Fibroblast of peridontal ligament (primary cell): ENCODE measurements around the gene MACC1.
A peak's percentile ranks its signal among the peaks of the same experiment; 100 is the strongest.

Source experiments
- DNase-seq: peaks from one replicate; pipeline ENCODE4 v3.0.0-alpha.2; 2010; ENCODE audit errors: extremely low read depth

MACC1 gene

GRCh38 chr7:20229646-20230500, 12.7 kb upstream of the MACC1 start:
- DNase-seq: peak; percentile 91

- no peak for DNase-seq
Observed at GRCh38 chr7:20229081-20229480, 11.9 kb upstream of the MACC1 start.

GRCh38 chr7:20228654-20229053, 11.5 kb upstream of the MACC1 start:
- no peak for DNase-seq

- no peak for DNase-seq
Observed at GRCh38 chr7:20227291-20227795, 10.2 kb upstream of the MACC1 start.

GRCh38 chr7:20226860-20227259, 9.7 kb upstream of the MACC1 start:
- DNase-seq: no peak

- DNase-seq: no peak
Observed at GRCh38 chr7:20225384-20225783, 8.2 kb upstream of the MACC1 start.

GRCh38 chr7:20224025-20224424, 6.8 kb upstream of the MACC1 start:
- no peak for DNase-seq

GRCh38 chr7:20223356-20223755, 6.2 kb upstream of the MACC1 start:
- DNase-seq: peak; percentile 63

GRCh38 chr7:20222219-20222828, 5.1 kb upstream of the MACC1 start:
- no peak for DNase-seq

GRCh38 chr7:20220921-20221547, 3.9 kb upstream of the MACC1 start:
- peak; percentile 97 for DNase-seq

GRCh38 chr7:20220293-20220761, 3.1 kb upstream of the MACC1 start:
- DNase-seq: no peak

- DNase-seq: peak; percentile 72
Observed at GRCh38 chr7:20219446-20220292, 2.5 kb upstream of the MACC1 start.

- no peak for DNase-seq
Observed at GRCh38 chr7:20219062-20219445, 1.9 kb upstream of the MACC1 start.

GRCh38 chr7:20218279-20218678, 1.1 kb upstream of the MACC1 start:
- DNase-seq: no peak

- no peak for DNase-seq
Observed at GRCh38 chr7:20216406-20217036, 663 bp downstream of the MACC1 start.

GRCh38 chr7:20214921-20215669, 2.1 kb downstream of the MACC1 start:
- DNase-seq: no peak

- no peak for DNase-seq
Observed at GRCh38 chr7:20214132-20214531, 3.1 kb downstream of the MACC1 start.

GRCh38 chr7:20213378-20213777, 3.8 kb downstream of the MACC1 start:
- DNase-seq: no peak

- no peak for DNase-seq
Observed at GRCh38 chr7:20211376-20211775, 5.8 kb downstream of the MACC1 start.

- DNase-seq: no peak
Observed at GRCh38 chr7:20208651-20209307, 8.4 kb downstream of the MACC1 start.
